ENCODE measurements around the gene INPP5F. TPM values are rescaled to one million over a fixed set of nuclear protein-coding genes. Genes with fewer than 3 reads are reported as not detected.
A peak's percentile ranks its signal among the peaks of the same experiment; 100 is the strongest.

The INPP5F gene
- total and polyA plus RNA-seq, 2 donors (not counting 1 experiment from before 2014, with no cell fraction given), result 11.2 to 37.5 TPM

DNA sequence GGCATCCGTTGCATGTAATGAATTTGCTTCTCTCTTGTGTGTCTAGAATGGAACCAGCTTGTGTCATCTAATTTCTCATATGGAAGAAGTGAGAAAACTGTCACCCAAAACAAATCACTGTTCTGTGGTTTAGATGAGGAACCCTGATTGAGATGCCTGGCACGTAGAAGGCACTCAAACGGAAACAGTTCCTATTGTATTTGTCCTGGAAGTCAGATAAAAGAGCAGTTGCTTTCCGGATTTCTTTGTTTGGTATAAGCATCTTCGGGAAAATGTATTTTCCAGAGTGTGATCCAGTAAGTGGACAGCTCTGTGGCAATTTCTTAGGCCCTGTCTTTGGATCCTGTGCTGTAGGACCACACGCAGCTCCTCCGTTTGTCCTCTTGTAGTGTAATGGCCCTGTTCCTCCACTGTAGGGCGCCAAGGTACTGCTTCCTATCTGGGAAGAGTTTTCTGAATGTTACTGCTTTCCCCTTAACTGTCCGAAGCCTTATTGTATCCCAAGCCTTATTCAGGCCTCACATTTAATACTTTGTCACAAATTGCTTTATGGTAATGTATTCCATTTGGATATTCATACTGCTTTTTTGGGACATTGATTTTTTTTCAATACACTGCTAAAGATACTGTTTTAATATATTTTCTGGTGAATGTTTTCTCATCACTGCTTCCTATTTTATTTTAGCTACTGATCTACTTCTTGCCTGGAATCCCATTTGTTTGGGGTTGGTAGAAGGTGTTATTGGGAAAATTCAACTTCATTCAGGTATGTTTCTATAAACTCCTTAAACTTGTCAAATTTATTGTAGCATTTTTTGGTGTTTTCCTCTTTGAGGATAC, 24.8 kb downstream of the INPP5F start:
- ChIA-PET POLR2A (interaction anchor here (0.7 to 1.5 kb wide), 6 partner anchors 24 to 484 kb away, joined by 3 to 4 read pairs (median 3); partner anchors contain the start of gene INPP5F), CTCF (interaction anchor here (0.5 to 4.1 kb wide), 47 partner anchors 9 to 986 kb away, joined by 3 to 98 read pairs (median 5); partner anchors contain the start of genes INPP5F, MCMBP and SEC23IP)
- peak; percentile 97 for ATAC-seq (ENCODE audit: low read depth)
- H3K9me3 Mint-ChIP-seq (ENCODE audit: insufficient read depth), result no peaks in the 10 kb centered on the region
- WGBS (ENCODE audit: insufficient coverage), result 12% methylated on average over 6 of the region's 9 CpGs
- Histone ChIP-seq H3K4me1 (ENCODE audit: control insufficient read depth in 2 of 2, insufficient read depth in 2 of 2, low read length in 2 of 2) (peaks cover 9 to 16% of the 10 kb centered on the region in 2 donors), H3K27ac (ENCODE audit: low read length in 2 of 2) (peak overlapping the region; percentile 32 to 59), H3K9ac (ENCODE audit: low read length) (no peak overlapping the region), H3K9me3 (ENCODE audit: control extremely low read depth in 1 of 3, control insufficient read depth in 2 of 3, insufficient read depth in 1 of 3, low read length in 2 of 3) (no peaks in the 10 kb centered on the region), H3K4me3 (ENCODE audit: control extremely low read depth in 1 of 5, extremely low read depth in 1 of 5, insufficient read depth in 1 of 5, low read depth in 2 of 5, low read length in 4 of 5) (peak overlapping the region in 1 of 5 experiments; percentile 25), H4K20me1 (ENCODE audit: control insufficient read depth, insufficient read depth, low read length, poor library complexity, severe bottlenecking) (peaks cover 14% of the 10 kb centered on the region), H2AFZ (ENCODE audit: insufficient read depth, low read depth, low read length, poor library complexity, severe bottlenecking) (peak overlapping the region; percentile 58), H3K4me2 (replicated peaks; ENCODE audit: low read depth, low read length, poor library complexity, severe bottlenecking) (peak overlapping the region; percentile 62), H3K36me3 (replicated peaks in 1 of 2; ENCODE audit: control extremely low read depth in 1 of 2, control insufficient read depth in 1 of 2, extremely low read depth in 1 of 2, insufficient read depth in 2 of 2, low read length in 1 of 2) (peaks cover 0 to 12% of the 10 kb centered on the region in 2 experiments), H3K79me2 (ENCODE audit: control insufficient read depth, insufficient read depth, low read length) (peaks cover 79% of the 10 kb centered on the region), H3K27me3 (replicated peaks in 1 of 4; ENCODE audit: control extremely low read depth in 1 of 4, control insufficient read depth in 3 of 4, insufficient read depth in 4 of 4, low read length in 3 of 4) (no peaks in the 10 kb centered on the region)
- H3K27ac Mint-ChIP-seq, result peak overlapping the region; percentile 83
- intact Hi-C loops (cut with micrococcal nuclease), result loop anchor here (1.0 to 10.0 kb wide), 7 partner anchors 24 to 984 kb away; partner anchors contain the start of gene INPP5F
- peak; percentile 81 for DNase-seq
- H3K4me1 Mint-ChIP-seq, result peaks cover 29% of the 10 kb centered on the region
- TF ChIP-seq, protein P1, sequence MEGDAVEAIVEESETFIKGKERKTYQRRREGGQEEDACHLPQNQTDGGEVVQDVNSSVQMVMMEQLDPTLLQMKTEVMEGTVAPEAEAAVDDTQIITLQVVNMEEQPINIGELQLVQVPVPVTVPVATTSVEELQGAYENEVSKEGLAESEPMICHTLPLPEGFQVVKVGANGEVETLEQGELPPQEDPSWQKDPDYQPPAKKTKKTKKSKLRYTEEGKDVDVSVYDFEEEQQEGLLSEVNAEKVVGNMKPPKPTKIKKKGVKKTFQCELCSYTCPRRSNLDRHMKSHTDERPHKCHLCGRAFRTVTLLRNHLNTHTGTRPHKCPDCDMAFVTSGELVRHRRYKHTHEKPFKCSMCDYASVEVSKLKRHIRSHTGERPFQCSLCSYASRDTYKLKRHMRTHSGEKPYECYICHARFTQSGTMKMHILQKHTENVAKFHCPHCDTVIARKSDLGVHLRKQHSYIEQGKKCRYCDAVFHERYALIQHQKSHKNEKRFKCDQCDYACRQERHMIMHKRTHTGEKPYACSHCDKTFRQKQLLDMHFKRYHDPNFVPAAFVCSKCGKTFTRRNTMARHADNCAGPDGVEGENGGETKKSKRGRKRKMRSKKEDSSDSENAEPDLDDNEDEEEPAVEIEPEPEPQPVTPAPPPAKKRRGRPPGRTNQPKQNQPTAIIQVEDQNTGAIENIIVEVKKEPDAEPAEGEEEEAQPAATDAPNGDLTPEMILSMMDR (IDR thresholded peaks at IDR 0.05), result peak; percentile 93
- no peak for TF ChIP-seq EZH2 (IDR thresholded peaks at IDR 0.05; ENCODE audit: borderline replicate concordance, insufficient read depth, low read depth, low read length, poor library complexity, severe bottlenecking)
- peak overlapping the region; percentile 77 for H3K4me3 Mint-ChIP-seq
- no peaks in the 10 kb centered on the region for H3K27me3 Mint-ChIP-seq

All from B cell (primary cell).